Upper lobe of right lung (tissue), 1 donor: ENCODE data around the gene GRK1. TPM values are rescaled to one million over a fixed set of nuclear protein-coding genes. Genes with fewer than 3 reads are reported as not detected.

ENCODE experiments used
- ATAC-seq: fragments of 200-7000 bp; cut with Tn5 transposase; one replicate; pipeline ENCODE4 v1.9.1; 2020; ENCODE audit warnings: mild to moderate bottlenecking, moderate library complexity
- DNase-seq: peaks from one replicate; pipeline ENCODE4 v3.0.0-alpha.2; 2020
- H3K27ac ChIP-seq: fragments of 200-600 bp; one replicate; pipeline ENCODE4 v1.8.0; 2022
- H3K27me3 ChIP-seq: fragments of 200-600 bp; one replicate; pipeline ENCODE4 v1.8.0; 2022; ENCODE audit warnings: mild to moderate bottlenecking
- H3K36me3 ChIP-seq: fragments of 200-600 bp; one replicate; pipeline ENCODE4 v1.8.0; 2022
- H3K4me1 ChIP-seq: fragments of 200-600 bp; one replicate; pipeline ENCODE4 v1.8.0; 2022
- H3K4me3 ChIP-seq: fragments of 200-600 bp; one replicate; pipeline ENCODE4 v1.8.0; 2022; ENCODE audit warnings: mild to moderate bottlenecking
- H3K9me3 ChIP-seq: fragments of 200-600 bp; one replicate; pipeline ENCODE4 v1.8.0; 2022
- CTCF ChIP-seq: fragments of 200-600 bp; IDR thresholded peaks from one replicate; pipeline ENCODE4 v1.8.0; 2022; ENCODE audit warnings: antibody characterized with exemption
- intact Hi-C: fragments of 100-400 bp; cut with DNase I; formaldehyde crosslinking; loops from one replicate; pipeline ENCODE4 v1.11.0; 2022
- total RNA-seq: library from RNA; stranded (reverse); fragmentation: NEBNext Ultra II Directional; extraction: Animal tissue kit (Norgen Biotek cat#: 25700); gene quantifications from one replicate; pipeline ENCODE4 v1.2.1, GENCODE V29; 2021
- donor health status: DM: no; HTN: yes; CAD: no; lungs with severe emphysema.

Gene GRK1
- total RNA-seq, 1 donor from 2014 or later: 0.09 TPM

- H3K4me1 ChIP-seq: no peaks in the 10 kb centered on the region
- intact Hi-C loops: no loop called here
- TF ChIP-seq CTCF: no peak
- no peak overlapping the region for H3K4me3 ChIP-seq
- H3K9me3 ChIP-seq: no peaks in the 10 kb centered on the region
- H3K27ac ChIP-seq: no peak overlapping the region
- ATAC-seq (no peak), DNase-seq (peak; percentile 49)
- no peaks in the 10 kb centered on the region for H3K27me3 ChIP-seq
- no peaks in the 10 kb centered on the region for H3K36me3 ChIP-seq
Observed at GRCh38 chr13:113667771-113668490, 912 bp downstream of the GRK1 start.

- H3K4me3 ChIP-seq: no peak overlapping the region
- no peak overlapping the region for H3K27ac ChIP-seq
- peak; percentile 61 for DNase-seq
- TF ChIP-seq CTCF: no peak
- H3K4me1 ChIP-seq: no peaks in the 10 kb centered on the region
- H3K27me3 ChIP-seq: no peaks in the 10 kb centered on the region
- ATAC-seq: no peak
- intact Hi-C loops: no loop called here
- H3K9me3 ChIP-seq: no peaks in the 10 kb centered on the region
- no peaks in the 10 kb centered on the region for H3K36me3 ChIP-seq
Observed at GRCh38 chr13:113668491-113668971, 1.5 kb downstream of the GRK1 start.

- Histone ChIP-seq H3K9me3 (no peaks in the 10 kb centered on the region), H3K4me3 (no peak overlapping the region), H3K27me3 (no peaks in the 10 kb centered on the region), H3K27ac (no peak overlapping the region), H3K36me3 (no peaks in the 10 kb centered on the region), H3K4me1 (no peaks in the 10 kb centered on the region)
- ATAC-seq: no peak
- DNase-seq: peak; percentile 36
- no peak for TF ChIP-seq CTCF
- intact Hi-C loops: no loop called here
Observed at GRCh38 chr13:113669231-113669754, 2.3 kb downstream of the GRK1 start.

GRCh38 chr13:113669755-113670341 lies 2.8 kb downstream of the GRK1 start:
- no peak for ATAC-seq
- Histone ChIP-seq H3K27ac (no peak overlapping the region), H3K4me3 (no peak overlapping the region), H3K9me3 (no peaks in the 10 kb centered on the region), H3K27me3 (no peaks in the 10 kb centered on the region), H3K36me3 (no peaks in the 10 kb centered on the region), H3K4me1 (no peaks in the 10 kb centered on the region)
- DNase-seq: peak; percentile 53
- no peak for TF ChIP-seq CTCF
- intact Hi-C loops: no loop called here

- no peak for ATAC-seq
- intact Hi-C loops: no loop called here
- no peaks in the 10 kb centered on the region for H3K4me1 ChIP-seq
- H3K9me3 ChIP-seq: no peaks in the 10 kb centered on the region
- DNase-seq: peak; percentile 46
- TF ChIP-seq CTCF: no peak
- H3K4me3 ChIP-seq: no peak overlapping the region
- H3K36me3 ChIP-seq: no peaks in the 10 kb centered on the region
- no peak overlapping the region for H3K27ac ChIP-seq
- H3K27me3 ChIP-seq: no peaks in the 10 kb centered on the region
Observed at GRCh38 chr13:113670541-113670940, 3.5 kb downstream of the GRK1 start.
